Measurements from ENCODE around the gene RNASET2. TPM values are rescaled to one million over a fixed set of nuclear protein-coding genes. Genes with fewer than 3 reads are reported as not detected.

Gene RNASET2
- total RNA-seq, 1 donor from 2014 or later: 51.9 TPM

DNA sequence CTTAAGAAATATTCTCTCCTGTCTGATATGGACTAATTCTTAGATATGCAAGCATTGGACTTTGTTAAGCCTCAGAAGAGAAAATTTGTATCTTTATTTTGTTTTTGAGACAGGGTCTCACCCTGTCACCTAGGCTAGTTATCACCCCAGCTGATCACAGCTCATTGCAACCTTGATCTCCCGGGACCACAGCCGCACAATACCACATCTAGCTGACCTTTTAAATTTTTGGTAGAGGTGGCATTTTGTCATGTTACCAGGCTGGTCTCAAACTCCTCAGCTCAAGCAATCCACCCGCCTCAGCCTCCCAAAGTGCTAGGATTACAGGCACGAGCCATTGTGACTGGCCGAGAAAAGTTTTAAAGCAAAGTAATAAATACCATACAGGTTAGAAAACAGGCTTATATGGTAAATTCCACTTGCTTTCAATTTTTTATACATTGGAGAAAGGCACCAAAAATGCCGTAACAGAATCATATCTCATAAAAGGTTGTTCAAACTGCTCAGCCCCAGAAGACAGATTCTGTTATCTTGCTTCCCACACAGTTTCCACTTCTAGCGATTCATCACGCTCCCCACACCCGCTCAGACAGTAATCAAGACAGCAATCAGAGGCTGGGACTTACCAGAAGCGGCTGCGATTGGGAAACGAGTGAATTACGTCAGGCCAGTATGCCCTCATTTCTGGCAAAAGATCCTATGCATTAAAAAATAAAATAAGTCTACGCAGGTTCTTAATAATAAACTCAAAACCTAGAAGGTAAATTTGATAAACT is 13.8 kb downstream of the RNASET2 start:
- no peak for DNase-seq (ENCODE audit: low spot score in 2 of 2)
- intact Hi-C loops (cut with DNase I): no loop called here
- no peaks in the 10 kb centered on the region for H3K4me1 ChIP-seq
- TF ChIP-seq, protein P1, sequence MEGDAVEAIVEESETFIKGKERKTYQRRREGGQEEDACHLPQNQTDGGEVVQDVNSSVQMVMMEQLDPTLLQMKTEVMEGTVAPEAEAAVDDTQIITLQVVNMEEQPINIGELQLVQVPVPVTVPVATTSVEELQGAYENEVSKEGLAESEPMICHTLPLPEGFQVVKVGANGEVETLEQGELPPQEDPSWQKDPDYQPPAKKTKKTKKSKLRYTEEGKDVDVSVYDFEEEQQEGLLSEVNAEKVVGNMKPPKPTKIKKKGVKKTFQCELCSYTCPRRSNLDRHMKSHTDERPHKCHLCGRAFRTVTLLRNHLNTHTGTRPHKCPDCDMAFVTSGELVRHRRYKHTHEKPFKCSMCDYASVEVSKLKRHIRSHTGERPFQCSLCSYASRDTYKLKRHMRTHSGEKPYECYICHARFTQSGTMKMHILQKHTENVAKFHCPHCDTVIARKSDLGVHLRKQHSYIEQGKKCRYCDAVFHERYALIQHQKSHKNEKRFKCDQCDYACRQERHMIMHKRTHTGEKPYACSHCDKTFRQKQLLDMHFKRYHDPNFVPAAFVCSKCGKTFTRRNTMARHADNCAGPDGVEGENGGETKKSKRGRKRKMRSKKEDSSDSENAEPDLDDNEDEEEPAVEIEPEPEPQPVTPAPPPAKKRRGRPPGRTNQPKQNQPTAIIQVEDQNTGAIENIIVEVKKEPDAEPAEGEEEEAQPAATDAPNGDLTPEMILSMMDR (IDR thresholded peaks at IDR 0.05): no peak
- no peak overlapping the region for H3K4me3 ChIP-seq
- no peaks in the 10 kb centered on the region for H3K9me3 ChIP-seq
- no peaks in the 10 kb centered on the region for H3K27me3 ChIP-seq
- H3K36me3 ChIP-seq: peaks cover 18 to 31% of the 10 kb centered on the region in 2 donors
- H3K27ac ChIP-seq: no peak overlapping the region

DNA sequence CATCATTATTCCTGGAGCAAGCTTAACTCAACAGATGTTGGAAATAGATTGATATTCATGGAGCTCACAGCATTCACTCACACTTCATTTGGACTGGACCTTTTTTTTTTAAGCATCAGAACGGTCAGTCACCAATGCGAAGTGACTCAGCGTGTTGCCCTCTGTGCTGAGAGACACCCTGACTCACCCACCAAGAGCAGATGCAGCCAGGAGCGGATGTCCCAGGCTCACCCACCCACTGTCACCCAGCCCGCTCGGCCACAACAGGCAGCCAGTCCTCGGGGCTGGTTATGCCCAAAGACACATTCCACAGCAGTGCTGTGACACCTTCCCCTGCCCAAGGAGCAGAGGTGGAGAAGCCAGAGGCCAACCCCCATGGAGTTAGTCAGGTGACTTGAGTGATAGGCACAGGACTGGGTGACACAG is 15.7 kb downstream of the RNASET2 start:
- Histone ChIP-seq H3K27ac (no peak overlapping the region), H3K36me3 (peaks cover 10 to 22% of the 10 kb centered on the region in 2 donors), H3K4me3 (no peak overlapping the region), H3K27me3 (no peaks in the 10 kb centered on the region), H3K4me1 (no peaks in the 10 kb centered on the region), H3K9me3 (no peaks in the 10 kb centered on the region)
- no peak for DNase-seq (ENCODE audit: low spot score in 2 of 2)
- intact Hi-C loops (cut with DNase I): no loop called here
- TF ChIP-seq, protein P1 (IDR thresholded peaks at IDR 0.05): no peak

DNA sequence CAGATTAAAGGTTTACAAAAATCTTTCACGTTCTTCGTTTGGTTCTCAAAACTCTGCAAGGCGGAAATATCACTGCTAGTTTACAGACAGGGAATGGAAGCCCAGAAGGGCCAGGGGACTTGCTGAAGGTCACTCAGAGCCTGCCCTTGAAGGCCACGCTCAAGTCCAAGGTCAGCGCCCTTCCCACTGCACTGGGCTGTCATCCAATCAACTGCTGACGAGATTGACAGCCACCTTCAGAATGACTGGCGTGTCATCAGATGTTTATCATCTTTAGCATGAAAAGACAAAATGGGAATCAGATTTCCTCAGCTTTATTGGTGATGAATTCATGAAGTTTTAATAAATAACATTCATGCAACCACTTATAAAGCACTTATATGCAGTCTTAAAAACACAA is 16.5 kb downstream of the RNASET2 start:
- Histone ChIP-seq H3K27me3 (no peaks in the 10 kb centered on the region), H3K36me3 (peaks cover 10 to 23% of the 10 kb centered on the region in 2 donors), H3K9me3 (no peaks in the 10 kb centered on the region), H3K4me3 (no peak overlapping the region), H3K27ac (no peak overlapping the region), H3K4me1 (no peaks in the 10 kb centered on the region)
- intact Hi-C loops (cut with DNase I): no loop called here
- TF ChIP-seq, protein P1 (IDR thresholded peaks at IDR 0.05): no peak
- DNase-seq (ENCODE audit: low spot score in 2 of 2): no peak

DNA sequence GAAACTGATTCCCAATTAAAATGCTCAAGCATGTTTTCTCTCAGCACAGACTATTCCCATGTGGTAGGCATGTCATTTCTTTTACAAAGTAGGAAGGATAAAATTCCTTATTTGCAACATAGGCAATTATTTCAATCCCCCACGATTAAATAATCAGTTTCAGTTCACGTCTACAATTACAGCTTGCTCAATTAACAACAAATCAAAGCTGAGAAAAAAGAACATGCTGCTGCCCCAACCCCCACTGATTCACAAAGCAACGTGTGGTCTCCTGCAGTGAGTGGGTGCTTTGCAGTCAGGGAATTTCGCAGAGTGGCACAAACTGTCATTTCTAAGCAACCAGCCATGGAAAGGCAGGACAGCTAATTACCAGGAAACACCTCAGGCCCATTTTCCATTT is 17.0 kb downstream of the RNASET2 start:
- H3K4me3 ChIP-seq: no peak overlapping the region
- H3K36me3 ChIP-seq: peaks cover 10 to 28% of the 10 kb centered on the region in 2 donors
- DNase-seq (ENCODE audit: low spot score in 2 of 2): no peak
- no peaks in the 10 kb centered on the region for H3K4me1 ChIP-seq
- no peaks in the 10 kb centered on the region for H3K9me3 ChIP-seq
- TF ChIP-seq, protein P1 (IDR thresholded peaks at IDR 0.05): no peak
- H3K27me3 ChIP-seq: no peaks in the 10 kb centered on the region
- no peak overlapping the region for H3K27ac ChIP-seq
- intact Hi-C loops (cut with DNase I): no loop called here

DNA sequence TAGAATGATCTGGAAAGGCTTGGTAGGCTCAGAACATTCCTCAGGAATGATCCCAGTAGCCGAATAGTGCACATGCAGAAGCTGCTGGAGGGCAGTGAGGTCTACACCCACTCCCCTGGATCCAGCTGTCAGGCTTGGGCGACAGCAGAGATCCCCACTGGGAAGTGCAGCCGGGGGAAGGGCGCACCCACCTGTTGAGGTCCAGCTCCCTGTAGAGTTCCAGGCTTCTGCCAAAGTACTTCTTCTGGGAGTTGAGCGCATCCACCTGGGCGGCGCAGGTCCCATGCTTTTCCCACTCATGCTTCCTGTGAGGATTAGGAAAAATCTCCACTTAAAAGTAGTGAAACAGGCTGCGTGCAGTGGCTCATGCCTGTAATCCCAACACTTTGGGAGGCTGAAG is 17.6 kb downstream of the RNASET2 start:
- Histone ChIP-seq H3K36me3 (peaks cover 10 to 32% of the 10 kb centered on the region in 2 donors), H3K27me3 (no peaks in the 10 kb centered on the region), H3K27ac (no peak overlapping the region), H3K4me1 (no peaks in the 10 kb centered on the region), H3K4me3 (no peak overlapping the region), H3K9me3 (no peaks in the 10 kb centered on the region)
- TF ChIP-seq, protein P1 (IDR thresholded peaks at IDR 0.05): no peak
- intact Hi-C loops (cut with DNase I): no loop called here
- DNase-seq (ENCODE audit: low spot score in 2 of 2): no peak
